Measurements from ENCODE around the gene PLA2G2C.

Gene PLA2G2C

DNA sequence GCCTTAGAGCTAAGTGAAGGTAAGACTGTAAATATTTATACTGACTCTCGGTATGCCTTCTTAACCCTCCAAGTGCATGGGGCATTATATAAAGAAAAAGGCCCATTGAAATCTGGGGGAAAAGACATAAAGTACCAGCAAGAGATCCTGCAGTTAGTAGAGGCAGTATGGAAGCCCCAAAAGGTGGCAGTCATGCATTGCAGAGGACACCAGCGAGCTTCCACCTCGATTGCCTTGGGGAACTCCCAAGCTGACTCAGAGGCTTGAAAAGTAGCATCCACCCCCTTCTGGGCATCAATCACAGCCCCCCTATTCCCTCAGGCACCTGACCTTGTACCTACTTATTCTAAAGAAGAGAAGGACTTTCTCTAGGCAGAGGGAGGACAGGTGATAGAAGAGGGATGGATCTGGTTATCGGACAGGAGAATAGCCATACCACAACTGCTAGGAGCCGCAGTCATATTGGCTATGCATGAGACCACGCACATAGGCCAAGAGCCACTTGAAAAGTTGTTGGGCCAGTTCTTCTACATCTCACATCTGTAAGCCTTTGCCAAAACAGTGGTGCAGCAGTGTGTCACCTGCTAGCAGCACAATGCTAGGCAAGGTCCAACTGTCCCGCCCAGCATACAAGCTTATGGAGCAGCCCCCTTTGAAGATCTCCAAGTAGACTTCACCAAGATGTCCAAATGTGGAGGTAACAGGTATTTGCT lies 27.8 kb downstream of the PLA2G2C start:
- no peak for FAIRE-seq

DNA sequence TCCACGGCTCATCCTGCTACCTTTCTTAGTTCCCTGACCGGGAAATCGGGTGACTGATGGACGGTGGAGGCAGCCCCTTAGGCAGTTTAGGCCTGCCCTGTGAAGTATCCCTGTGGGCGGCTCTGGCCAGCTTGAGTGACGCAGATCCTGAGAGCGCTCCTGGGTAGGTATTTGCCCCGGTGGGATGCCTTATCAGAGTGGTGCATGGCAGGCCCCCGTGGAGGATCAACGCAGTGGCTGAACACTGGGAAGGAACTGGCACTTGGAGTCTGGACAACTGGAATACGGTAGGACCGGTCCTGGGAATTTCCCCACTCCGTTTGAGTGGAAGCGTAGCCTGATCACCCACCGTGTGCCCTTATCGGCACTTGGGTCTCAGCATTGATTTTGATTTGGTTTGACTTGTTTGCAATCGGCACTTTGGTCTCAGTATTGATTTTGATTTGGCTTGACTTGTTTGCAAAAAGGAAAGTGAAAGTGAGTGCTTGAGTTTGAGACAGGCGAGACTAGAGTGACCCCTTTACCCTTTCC lies 32.0 kb downstream of the PLA2G2C start:
- DNase-seq (ENCODE audit: low spot score) (no peak), FAIRE-seq (no peak)

More for the DNA sequence above, 27.8 kb downstream of the PLA2G2C start:
- DNase-seq (ENCODE audit: low spot score) = no peak

GRCh38 chr1:20153000-20153418 lies 33.3 kb downstream of the PLA2G2C start:
- DNase-seq (ENCODE audit: low spot score) = no peak
- no peak for FAIRE-seq

DNA sequence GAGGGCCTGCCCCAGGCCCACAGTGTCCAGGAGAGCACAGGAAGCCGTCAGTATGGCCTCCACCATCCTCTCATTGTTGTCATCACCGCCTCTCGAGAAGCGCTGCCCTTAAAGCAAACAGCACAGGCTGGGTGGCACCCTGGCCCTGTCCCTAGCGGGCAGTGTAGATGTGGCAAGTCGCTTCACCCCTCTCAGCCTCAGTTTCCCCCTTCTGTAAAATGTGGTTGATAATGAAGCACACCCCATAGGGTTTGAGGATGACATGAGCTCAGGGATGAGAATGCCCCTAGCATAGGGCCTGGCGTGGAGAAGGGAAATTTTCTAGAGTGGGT lies 33.8 kb downstream of the PLA2G2C start:
- FAIRE-seq = no peak
- DNase-seq (ENCODE audit: low spot score) = no peak

GRCh38 chr1:20151906-20152598 lies 34.3 kb downstream of the PLA2G2C start:
- DNase-seq (ENCODE audit: low spot score) (peak; percentile 89), FAIRE-seq (peak; percentile 23)

- FAIRE-seq (no peak), DNase-seq (ENCODE audit: low spot score) (no peak)
These were observed 35.3 kb downstream of the PLA2G2C start for GRCh38 chr1:20150969-20151368.

GRCh38 chr1:20150326-20150705 lies 36.0 kb downstream of the PLA2G2C start:
- FAIRE-seq (no peak), DNase-seq (ENCODE audit: low spot score) (no peak)

GRCh38 chr1:20149601-20150325 lies 36.6 kb downstream of the PLA2G2C start:
- no peak for DNase-seq (ENCODE audit: low spot score)

GRCh38 chr1:20148571-20149500 lies 37.5 kb downstream of the PLA2G2C start:
- FAIRE-seq = no peak

More at GRCh38 chr1:20149601-20150325, 36.6 kb downstream of the PLA2G2C start:
- no peak for FAIRE-seq

GRCh38 chr1:20147846-20148570 lies 38.3 kb downstream of the PLA2G2C start:
- no peak for FAIRE-seq
- no peak for DNase-seq (ENCODE audit: low spot score)

More at GRCh38 chr1:20148571-20149500, 37.5 kb downstream of the PLA2G2C start:
- DNase-seq (ENCODE audit: low spot score) = no peak

GRCh38 chr1:20143734-20144565 lies 42.4 kb downstream of the PLA2G2C start:
- FAIRE-seq = no peak
- DNase-seq (ENCODE audit: low spot score) = no peak

DNA sequence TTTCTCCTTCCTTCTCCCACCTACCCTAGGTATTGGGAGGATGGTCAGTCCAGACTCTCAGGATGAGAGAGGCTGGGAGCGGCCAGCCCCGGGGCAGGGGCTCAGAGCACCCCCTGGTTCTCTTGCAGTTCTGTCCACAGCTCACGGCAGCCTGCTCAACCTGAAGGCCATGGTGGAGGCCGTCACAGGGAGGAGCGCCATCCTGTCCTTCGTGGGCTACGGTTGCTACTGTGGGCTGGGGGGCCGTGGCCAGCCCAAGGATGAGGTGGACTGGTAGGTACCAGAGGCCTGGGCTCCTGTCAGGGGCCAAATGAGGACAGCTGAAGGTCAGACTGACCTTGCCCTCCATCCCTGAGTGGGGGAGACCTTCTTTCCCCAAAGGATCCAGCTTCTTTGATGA lies 43.0 kb downstream of the PLA2G2C start:
- FAIRE-seq = no peak
- DNase-seq (ENCODE audit: low spot score) = no peak

DNA sequence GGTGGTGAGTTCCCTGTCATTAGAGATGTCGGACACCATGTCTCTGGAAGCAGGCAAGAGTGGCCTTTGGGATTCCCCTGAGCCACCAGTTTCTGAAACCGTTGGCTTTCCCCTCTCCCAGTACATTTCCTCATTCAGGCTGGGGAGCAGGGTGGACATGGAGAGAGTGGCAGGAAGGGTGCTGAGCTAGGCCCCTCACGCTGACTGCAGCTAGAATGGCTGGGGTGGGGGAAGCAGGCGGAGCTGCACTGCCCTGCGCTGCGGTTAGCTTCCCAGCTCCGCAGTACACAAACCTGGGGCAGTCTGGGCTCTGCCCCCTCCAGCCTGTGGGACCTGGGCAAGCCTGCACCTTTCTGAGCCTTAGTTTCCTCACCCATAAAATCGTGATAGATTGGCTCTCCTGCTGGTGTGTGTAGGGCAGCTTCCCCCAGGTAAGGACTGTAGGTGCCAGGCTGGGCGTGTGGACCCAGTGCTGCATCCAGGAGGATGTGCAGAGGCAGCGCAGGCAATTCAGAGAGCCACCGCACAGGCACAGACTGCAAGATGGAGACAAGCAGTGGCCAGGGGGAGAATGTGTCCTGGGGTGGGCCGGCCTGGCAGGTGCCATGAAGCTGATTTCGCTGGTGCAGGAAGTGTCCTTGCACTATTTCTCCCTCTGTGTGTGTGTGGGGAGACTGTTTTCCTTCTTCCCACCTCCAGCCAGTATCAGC lies 44.2 kb downstream of the PLA2G2C start:
- DNase-seq (ENCODE audit: low spot score) = no peak
- FAIRE-seq = no peak

GRCh38 chr1:20141466-20141865 lies 44.9 kb downstream of the PLA2G2C start:
- no peak for FAIRE-seq

GRCh38 chr1:20141001-20141400 lies 45.3 kb downstream of the PLA2G2C start:
- DNase-seq (ENCODE audit: low spot score) (no peak), FAIRE-seq (no peak)

More at GRCh38 chr1:20141466-20141865, 44.9 kb downstream of the PLA2G2C start:
- no peak for DNase-seq (ENCODE audit: low spot score)

GRCh38 chr1:20139776-20140612 lies 46.3 kb downstream of the PLA2G2C start:
- peak; percentile 35 for FAIRE-seq

GRCh38 chr1:20138961-20139550 lies 47.3 kb downstream of the PLA2G2C start, which contains the start of gene PLA2G2F:
TSS of gene PLA2G2F (plus strand) at chr1:20139323. CDS start at chr1:20139428, 105 bp downstream.
- FAIRE-seq (no peak), DNase-seq (ENCODE audit: low spot score) (no peak)

More at GRCh38 chr1:20139776-20140612, 46.3 kb downstream of the PLA2G2C start:
- DNase-seq (ENCODE audit: low spot score) = no peak
